Measurements from ENCODE around the gene NECAB3. TPM values are rescaled to one million over a fixed set of nuclear protein-coding genes. Genes with fewer than 3 reads are reported as not detected.

Gene NECAB3
- total and polyA plus RNA-seq, 2 of the 13 experiments (the other 11 are each of a cell fraction or from before 2014, with no cell fraction given): 61.5 to 65.5 TPM

DNA sequence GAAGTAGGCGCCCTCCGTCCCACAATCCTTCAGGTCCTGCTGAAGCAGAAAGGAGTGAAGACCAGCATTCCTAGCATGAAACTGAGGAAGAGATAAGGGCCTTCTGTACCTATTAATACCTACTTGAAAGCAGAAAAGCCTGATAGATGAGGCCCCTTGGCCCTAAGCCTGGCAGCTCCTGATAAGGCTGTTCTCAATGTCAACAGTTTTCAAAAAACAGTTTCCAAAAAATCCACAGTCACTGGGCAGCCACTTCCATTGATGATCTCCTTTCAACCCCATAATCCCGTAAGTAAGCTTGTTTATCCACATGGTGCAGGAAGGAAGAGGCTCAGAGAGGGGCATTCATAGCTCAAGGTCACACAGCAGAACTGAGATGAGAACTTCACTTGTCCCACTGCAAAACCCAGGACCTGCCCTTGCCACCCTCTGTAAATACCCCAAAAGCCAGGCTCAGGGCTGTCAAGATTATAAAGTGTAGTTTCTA lies 14.8 kb upstream of the NECAB3 start (continued):
- no peak for TF ChIP-seq ZNF101 (CRISPR knock-in tag; IDR thresholded peaks at IDR 0.05; ENCODE audit: borderline replicate concordance, low read depth)
- TF ChIP-seq POLR2A (IDR thresholded peaks at IDR 0.05; ENCODE audit: insufficient read depth in 1 of 2, low read depth in 2 of 2, low read length in 2 of 2): no peak
- TF ChIP-seq ZNF33A (CRISPR knock-in tag; IDR thresholded peaks at IDR 0.05; ENCODE audit: borderline replicate concordance): no peak
- TF ChIP-seq MYC (CRISPR knock-in tag; IDR thresholded peaks at IDR 0.05; ENCODE audit: borderline replicate concordance): no peak
- TF ChIP-seq IKZF4 (CRISPR knock-in tag; IDR thresholded peaks at IDR 0.05; ENCODE audit: borderline replicate concordance, low read depth, not compliant biosample characterization): no peak
- no peak for TF ChIP-seq CCAR2 (optimal IDR thresholded peaks at IDR 0.05; ENCODE audit: low read depth, low read length)
- TF ChIP-seq ZNF510 (CRISPR knock-in tag; IDR thresholded peaks at IDR 0.05; ENCODE audit: low read depth): no peak
- peak; percentile 41; the same call in 1 of the 2 replicates for TF ChIP-seq FOSL1 (CRISPR knock-in tag; IDR thresholded peaks at IDR 0.05; ENCODE audit: borderline replicate concordance)
- 0 out of 2 replicates have a peak, but pooled peaks have one; percentile 26 for TF ChIP-seq HMG20B (CRISPR knock-in tag; conservative IDR thresholded peaks at IDR 0.05)
- TF ChIP-seq, protein P1, sequence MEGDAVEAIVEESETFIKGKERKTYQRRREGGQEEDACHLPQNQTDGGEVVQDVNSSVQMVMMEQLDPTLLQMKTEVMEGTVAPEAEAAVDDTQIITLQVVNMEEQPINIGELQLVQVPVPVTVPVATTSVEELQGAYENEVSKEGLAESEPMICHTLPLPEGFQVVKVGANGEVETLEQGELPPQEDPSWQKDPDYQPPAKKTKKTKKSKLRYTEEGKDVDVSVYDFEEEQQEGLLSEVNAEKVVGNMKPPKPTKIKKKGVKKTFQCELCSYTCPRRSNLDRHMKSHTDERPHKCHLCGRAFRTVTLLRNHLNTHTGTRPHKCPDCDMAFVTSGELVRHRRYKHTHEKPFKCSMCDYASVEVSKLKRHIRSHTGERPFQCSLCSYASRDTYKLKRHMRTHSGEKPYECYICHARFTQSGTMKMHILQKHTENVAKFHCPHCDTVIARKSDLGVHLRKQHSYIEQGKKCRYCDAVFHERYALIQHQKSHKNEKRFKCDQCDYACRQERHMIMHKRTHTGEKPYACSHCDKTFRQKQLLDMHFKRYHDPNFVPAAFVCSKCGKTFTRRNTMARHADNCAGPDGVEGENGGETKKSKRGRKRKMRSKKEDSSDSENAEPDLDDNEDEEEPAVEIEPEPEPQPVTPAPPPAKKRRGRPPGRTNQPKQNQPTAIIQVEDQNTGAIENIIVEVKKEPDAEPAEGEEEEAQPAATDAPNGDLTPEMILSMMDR (CRISPR knock-in tag; IDR thresholded peaks at IDR 0.05): no peak
- TF ChIP-seq ZNF598 (CRISPR knock-in tag; IDR thresholded peaks at IDR 0.05; ENCODE audit: borderline replicate concordance): no peak
- no peak for TF ChIP-seq HNRNPH1 (optimal IDR thresholded peaks at IDR 0.05; ENCODE audit: low read depth, low read length)
- TF ChIP-seq, protein P2, sequence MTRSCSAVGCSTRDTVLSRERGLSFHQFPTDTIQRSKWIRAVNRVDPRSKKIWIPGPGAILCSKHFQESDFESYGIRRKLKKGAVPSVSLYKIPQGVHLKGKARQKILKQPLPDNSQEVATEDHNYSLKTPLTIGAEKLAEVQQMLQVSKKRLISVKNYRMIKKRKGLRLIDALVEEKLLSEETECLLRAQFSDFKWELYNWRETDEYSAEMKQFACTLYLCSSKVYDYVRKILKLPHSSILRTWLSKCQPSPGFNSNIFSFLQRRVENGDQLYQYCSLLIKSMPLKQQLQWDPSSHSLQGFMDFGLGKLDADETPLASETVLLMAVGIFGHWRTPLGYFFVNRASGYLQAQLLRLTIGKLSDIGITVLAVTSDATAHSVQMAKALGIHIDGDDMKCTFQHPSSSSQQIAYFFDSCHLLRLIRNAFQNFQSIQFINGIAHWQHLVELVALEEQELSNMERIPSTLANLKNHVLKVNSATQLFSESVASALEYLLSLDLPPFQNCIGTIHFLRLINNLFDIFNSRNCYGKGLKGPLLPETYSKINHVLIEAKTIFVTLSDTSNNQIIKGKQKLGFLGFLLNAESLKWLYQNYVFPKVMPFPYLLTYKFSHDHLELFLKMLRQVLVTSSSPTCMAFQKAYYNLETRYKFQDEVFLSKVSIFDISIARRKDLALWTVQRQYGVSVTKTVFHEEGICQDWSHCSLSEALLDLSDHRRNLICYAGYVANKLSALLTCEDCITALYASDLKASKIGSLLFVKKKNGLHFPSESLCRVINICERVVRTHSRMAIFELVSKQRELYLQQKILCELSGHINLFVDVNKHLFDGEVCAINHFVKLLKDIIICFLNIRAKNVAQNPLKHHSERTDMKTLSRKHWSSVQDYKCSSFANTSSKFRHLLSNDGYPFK (CRISPR knock-in tag; IDR thresholded peaks at IDR 0.05; ENCODE audit: borderline replicate concordance): no peak
- TF ChIP-seq ZNF333 (CRISPR knock-in tag; IDR thresholded peaks at IDR 0.05; ENCODE audit: borderline replicate concordance): no peak
- peak; percentile 73; the same call in 1 of the 2 replicates for TF ChIP-seq HDAC2 (CRISPR knock-in tag; IDR thresholded peaks at IDR 0.05)
- TF ChIP-seq ZBTB1 (CRISPR knock-in tag; IDR thresholded peaks at IDR 0.05; ENCODE audit: borderline replicate concordance): no peak
- 0 out of 2 replicates have a peak, but pooled peaks have one; percentile 24 for TF ChIP-seq ZNF292 (CRISPR knock-in tag; IDR thresholded peaks at IDR 0.05; ENCODE audit: borderline replicate concordance, low read depth)
- TF ChIP-seq TAF15 (IDR thresholded peaks at IDR 0.05; ENCODE audit: low read depth, low read length, poor library complexity, severe bottlenecking): no peak
- no peak for TF ChIP-seq CREB1 (IDR thresholded peaks at IDR 0.05)
- TF ChIP-seq CREB1 (CRISPR knock-in tag; IDR thresholded peaks at IDR 0.05): peak; percentile 39; the same call in 1 of the 2 replicates
- no peak for TF ChIP-seq ZNF180 (CRISPR knock-in tag; IDR thresholded peaks at IDR 0.05; ENCODE audit: borderline replicate concordance, low read depth)
- TF ChIP-seq SAP130 (CRISPR knock-in tag; IDR thresholded peaks at IDR 0.05; ENCODE audit: low read depth): peak; percentile 58
- no peak for TF ChIP-seq POLR2G (IDR thresholded peaks at IDR 0.05; ENCODE audit: low read depth, low read length)
- TF ChIP-seq ZNF460 (CRISPR knock-in tag; IDR thresholded peaks at IDR 0.05; ENCODE audit: borderline replicate concordance): no peak
- peak; percentile 38; the same call in 1 of the 2 replicates for TF ChIP-seq MIER3 (CRISPR knock-in tag; IDR thresholded peaks at IDR 0.05; ENCODE audit: borderline replicate concordance)
- no peak for TF ChIP-seq ZNF629 (CRISPR knock-in tag; conservative IDR thresholded peaks at IDR 0.05)
- no peak for TF ChIP-seq ATRX (CRISPR knock-in tag; IDR thresholded peaks at IDR 0.05; ENCODE audit: borderline replicate concordance)
